ENCODE results near the gene TMEM258. TPM values are rescaled to one million over a fixed set of nuclear protein-coding genes. Genes with fewer than 3 reads are reported as not detected.

Gene TMEM258
- total and polyA plus RNA-seq, 4 donors, result 31.0 to 136 (median 98.7) TPM

DNA sequence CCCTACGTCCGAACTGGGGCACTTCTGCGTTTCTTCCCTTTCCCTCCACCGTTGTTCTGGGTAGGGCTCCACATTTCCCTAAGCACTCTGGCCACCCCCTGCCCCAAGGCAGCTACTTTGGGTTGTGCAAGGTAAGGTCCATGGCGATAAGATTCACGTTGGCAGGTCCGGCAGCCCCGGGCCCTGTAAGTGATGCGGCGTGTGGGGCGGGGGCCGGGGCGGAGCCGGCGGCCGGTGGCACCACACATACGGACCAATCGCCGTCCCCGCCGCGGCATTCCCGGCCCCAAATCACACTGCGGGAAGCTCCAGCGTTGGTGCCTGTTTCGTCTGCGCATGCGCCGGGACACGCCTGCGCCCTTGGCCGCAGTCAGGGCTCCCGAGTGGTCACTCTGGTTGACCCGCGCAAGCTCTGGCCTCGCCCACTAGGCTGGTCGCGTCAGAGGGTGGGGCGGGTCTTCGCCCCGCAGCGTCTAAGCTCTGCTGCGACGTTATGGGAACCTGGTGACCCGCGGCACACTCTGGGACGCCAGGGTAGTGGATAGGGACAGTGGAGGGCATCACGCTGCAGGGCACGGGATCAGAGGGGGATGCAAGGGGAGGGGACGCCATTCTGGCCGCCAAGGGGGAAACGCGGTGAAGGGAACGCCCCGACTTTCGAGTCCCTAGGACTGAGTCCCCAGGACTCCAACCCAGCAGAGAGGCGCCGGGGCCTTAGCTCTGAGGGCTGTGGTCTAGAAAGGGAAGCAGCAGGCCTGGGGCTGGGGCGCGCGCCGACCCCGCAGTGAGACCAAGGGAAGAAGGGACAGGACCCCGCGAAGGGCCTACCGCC, 22.8 kb upstream of the TMEM258 start (continued):
- TF ChIP-seq, protein P1, sequence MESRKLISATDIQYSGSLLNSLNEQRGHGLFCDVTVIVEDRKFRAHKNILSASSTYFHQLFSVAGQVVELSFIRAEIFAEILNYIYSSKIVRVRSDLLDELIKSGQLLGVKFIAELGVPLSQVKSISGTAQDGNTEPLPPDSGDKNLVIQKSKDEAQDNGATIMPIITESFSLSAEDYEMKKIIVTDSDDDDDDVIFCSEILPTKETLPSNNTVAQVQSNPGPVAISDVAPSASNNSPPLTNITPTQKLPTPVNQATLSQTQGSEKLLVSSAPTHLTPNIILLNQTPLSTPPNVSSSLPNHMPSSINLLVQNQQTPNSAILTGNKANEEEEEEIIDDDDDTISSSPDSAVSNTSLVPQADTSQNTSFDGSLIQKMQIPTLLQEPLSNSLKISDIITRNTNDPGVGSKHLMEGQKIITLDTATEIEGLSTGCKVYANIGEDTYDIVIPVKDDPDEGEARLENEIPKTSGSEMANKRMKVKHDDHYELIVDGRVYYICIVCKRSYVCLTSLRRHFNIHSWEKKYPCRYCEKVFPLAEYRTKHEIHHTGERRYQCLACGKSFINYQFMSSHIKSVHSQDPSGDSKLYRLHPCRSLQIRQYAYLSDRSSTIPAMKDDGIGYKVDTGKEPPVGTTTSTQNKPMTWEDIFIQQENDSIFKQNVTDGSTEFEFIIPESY (IDR thresholded peaks at IDR 0.05), result peak; percentile 27

DNA sequence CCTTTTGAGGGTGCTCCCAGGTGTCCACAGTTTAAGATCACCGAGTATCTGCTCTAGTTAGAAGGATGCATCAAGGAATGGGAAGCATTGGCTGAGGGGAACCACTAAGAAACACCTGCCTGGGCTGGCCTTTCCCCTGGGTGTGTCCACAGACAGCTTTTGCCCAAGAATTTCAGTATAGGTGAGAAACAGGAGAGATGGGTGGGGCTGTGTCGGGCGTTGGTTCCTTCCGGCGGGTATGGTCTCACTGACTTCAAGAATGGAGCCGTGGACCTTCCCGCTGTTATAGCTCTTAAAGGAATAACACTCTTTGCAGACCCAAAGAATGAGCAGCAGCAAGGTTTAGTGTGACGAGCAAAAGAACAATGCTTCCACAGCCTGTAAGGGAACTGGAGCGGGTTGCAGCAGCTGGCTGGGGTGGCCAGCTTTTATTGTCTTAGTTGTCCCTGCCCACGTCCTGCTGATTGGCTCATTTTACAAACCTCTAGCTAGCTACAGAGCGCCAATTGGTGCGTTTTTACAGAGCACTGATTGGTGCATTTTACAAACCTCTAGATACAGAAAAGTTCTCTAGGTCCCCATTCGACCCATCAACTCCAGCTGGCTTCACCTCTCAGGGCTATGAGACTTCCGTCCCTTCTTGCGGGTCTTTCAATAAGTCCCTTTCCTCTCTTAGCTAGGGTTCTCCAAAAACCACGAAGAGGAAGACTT, 22.0 kb upstream of the TMEM258 start:
- Histone ChIP-seq H3K9me3 (ENCODE audit: control insufficient read depth in 4 of 4, low read length in 3 of 4) (no peaks in the 10 kb centered on the region), H3K4me3 (ENCODE audit: low read depth in 1 of 3, low read length in 3 of 3) (peak overlapping the region; percentile 13 to 59 (median 48)), H3K9ac (ENCODE audit: low read depth in 1 of 2, low read length in 2 of 2) (no peak overlapping the region), H3K27ac (ENCODE audit: low read depth in 1 of 2, low read length in 2 of 2) (peak overlapping the region; percentile 86 to 88), H3K36me3 (ENCODE audit: control insufficient read depth in 4 of 4, insufficient read depth in 3 of 4, low read depth in 1 of 4, low read length in 3 of 4) (peaks cover 2 to 25% (median 9%) of the 10 kb centered on the region in 4 donors), H3K4me1 (ENCODE audit: control insufficient read depth in 4 of 4, insufficient read depth in 4 of 4, low read length in 3 of 4) (peaks cover 2 to 22% (median 9%) of the 10 kb centered on the region in 4 donors), H3K27me3 (ENCODE audit: control insufficient read depth in 4 of 4, insufficient read depth in 4 of 4, low read length in 3 of 4) (no peaks in the 10 kb centered on the region)
- WGBS, result 81% methylated on average over 16 of the region's 16 CpGs
- no peak for TF ChIP-seq SP1 (IDR thresholded peaks at IDR 0.05)
- no peak for TF ChIP-seq TAF1 (conservative IDR thresholded peaks at IDR 0.05)
- TF ChIP-seq JUND (IDR thresholded peaks at IDR 0.05), result no peak
- no peak for DNase-seq (ENCODE audit: low spot score)

DNA sequence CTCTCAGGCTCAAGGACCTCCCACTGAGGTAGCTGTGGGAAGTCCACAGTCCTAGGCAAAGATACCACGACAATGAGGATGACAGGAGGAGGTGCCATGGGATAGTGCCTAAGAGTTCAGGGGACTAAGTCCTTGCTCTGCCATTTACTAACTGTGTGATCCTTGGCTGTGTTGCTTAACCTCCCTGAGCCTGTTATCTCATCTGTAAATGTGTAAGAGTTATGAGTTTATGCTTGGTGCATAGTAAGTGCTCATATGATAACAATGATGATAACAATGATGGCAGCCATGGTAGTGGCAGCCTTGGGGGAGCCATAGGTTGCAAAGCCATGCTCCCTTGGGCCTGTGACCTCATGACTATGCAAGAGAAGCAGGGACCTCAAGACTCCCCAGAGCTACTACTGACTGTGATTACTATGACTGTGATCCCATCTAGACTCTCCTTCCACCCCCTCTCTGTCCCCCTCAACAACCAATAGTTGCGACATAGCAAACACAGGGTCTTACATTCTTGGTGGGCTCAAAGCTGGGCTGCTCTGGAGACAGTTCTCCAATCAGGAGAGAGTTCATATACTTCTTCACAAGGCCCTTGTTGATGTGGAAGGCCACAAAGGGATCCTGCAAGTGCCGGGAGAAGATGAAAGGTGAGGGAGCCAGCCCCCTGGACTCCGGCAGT, 20.5 kb upstream of the TMEM258 start:
- Histone ChIP-seq H3K9ac (ENCODE audit: low read depth in 1 of 2, low read length in 2 of 2) (no peak overlapping the region), H3K4me1 (ENCODE audit: control insufficient read depth in 4 of 4, insufficient read depth in 4 of 4, low read length in 3 of 4) (peaks cover 2 to 22% (median 9%) of the 10 kb centered on the region in 4 donors), H3K36me3 (ENCODE audit: control insufficient read depth in 4 of 4, insufficient read depth in 3 of 4, low read depth in 1 of 4, low read length in 3 of 4) (peaks cover 10 to 36% (median 14%) of the 10 kb centered on the region in 4 donors), H3K9me3 (ENCODE audit: control insufficient read depth in 4 of 4, low read length in 3 of 4) (no peaks in the 10 kb centered on the region), H3K27ac (ENCODE audit: low read depth in 1 of 2, low read length in 2 of 2) (no peak overlapping the region), H3K4me3 (ENCODE audit: low read depth in 1 of 3, low read length in 3 of 3) (no peak overlapping the region), H3K27me3 (ENCODE audit: control insufficient read depth in 4 of 4, insufficient read depth in 4 of 4, low read length in 3 of 4) (no peaks in the 10 kb centered on the region)
- WGBS, result 93% methylated on average over 4 of the region's 4 CpGs
- DNase-seq (ENCODE audit: low spot score), result no peak
- TF ChIP-seq TAF1 (conservative IDR thresholded peaks at IDR 0.05), result no peak

DNA sequence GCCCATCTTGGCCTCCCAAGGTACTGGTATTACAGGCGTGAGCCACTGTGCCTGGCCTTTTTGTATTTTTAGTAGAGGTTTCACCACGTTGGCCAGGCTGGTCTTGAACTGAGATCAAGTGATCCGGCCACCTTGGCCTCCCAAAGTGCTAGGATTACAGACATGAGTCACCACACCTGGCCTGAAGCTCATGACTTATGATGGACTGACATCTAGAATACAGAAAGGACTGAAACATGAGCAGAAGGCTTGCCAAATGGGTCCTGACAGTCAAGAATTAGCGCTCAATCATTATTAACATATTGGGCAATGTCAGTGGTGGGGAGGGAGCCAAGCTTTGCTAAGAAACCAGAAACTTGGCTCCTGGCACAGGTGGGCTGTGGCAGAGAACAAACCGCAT, 19.4 kb upstream of the TMEM258 start:
- no peaks in the 10 kb centered on the region for H3K9me3 ChIP-seq (ENCODE audit: control insufficient read depth in 4 of 4, low read length in 3 of 4)
- H3K4me1 ChIP-seq (ENCODE audit: control insufficient read depth in 4 of 4, insufficient read depth in 4 of 4, low read length in 3 of 4), result peaks cover 0 to 17% (median 7%) of the 10 kb centered on the region in 4 donors
- H3K27me3 ChIP-seq (ENCODE audit: control insufficient read depth in 4 of 4, insufficient read depth in 4 of 4, low read length in 3 of 4), result no peaks in the 10 kb centered on the region
- H3K9ac ChIP-seq (ENCODE audit: low read depth in 1 of 2, low read length in 2 of 2), result no peak overlapping the region
- peaks cover 10 to 40% (median 16%) of the 10 kb centered on the region in 4 donors for H3K36me3 ChIP-seq (ENCODE audit: control insufficient read depth in 4 of 4, insufficient read depth in 3 of 4, low read depth in 1 of 4, low read length in 3 of 4)
- H3K27ac ChIP-seq (ENCODE audit: low read depth in 1 of 2, low read length in 2 of 2), result no peak overlapping the region
- H3K4me3 ChIP-seq (ENCODE audit: low read depth in 1 of 3, low read length in 3 of 3), result no peak overlapping the region
- WGBS, result 85% methylated on average over 5 of the region's 5 CpGs
- no peak for DNase-seq (ENCODE audit: low spot score)
- TF ChIP-seq, protein P2, sequence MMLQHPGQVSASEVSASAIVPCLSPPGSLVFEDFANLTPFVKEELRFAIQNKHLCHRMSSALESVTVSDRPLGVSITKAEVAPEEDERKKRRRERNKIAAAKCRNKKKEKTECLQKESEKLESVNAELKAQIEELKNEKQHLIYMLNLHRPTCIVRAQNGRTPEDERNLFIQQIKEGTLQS (IDR thresholded peaks at IDR 0.05), result no peak
- TF ChIP-seq, protein P3, sequence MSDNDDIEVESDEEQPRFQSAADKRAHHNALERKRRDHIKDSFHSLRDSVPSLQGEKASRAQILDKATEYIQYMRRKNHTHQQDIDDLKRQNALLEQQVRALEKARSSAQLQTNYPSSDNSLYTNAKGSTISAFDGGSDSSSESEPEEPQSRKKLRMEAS (IDR thresholded peaks at IDR 0.05), result no peak
- TF ChIP-seq TAF1 (conservative IDR thresholded peaks at IDR 0.05), result no peak
- TF ChIP-seq RAD21 (IDR thresholded peaks at IDR 0.05), result no peak
- TF ChIP-seq EGR1 (IDR thresholded peaks at IDR 0.05; ENCODE audit: low read depth in 2 of 2), result no peak
- TF ChIP-seq JUND (IDR thresholded peaks at IDR 0.05), result no peak
- TF ChIP-seq, protein P1 (IDR thresholded peaks at IDR 0.05), result no peak
- TF ChIP-seq, protein P4, sequence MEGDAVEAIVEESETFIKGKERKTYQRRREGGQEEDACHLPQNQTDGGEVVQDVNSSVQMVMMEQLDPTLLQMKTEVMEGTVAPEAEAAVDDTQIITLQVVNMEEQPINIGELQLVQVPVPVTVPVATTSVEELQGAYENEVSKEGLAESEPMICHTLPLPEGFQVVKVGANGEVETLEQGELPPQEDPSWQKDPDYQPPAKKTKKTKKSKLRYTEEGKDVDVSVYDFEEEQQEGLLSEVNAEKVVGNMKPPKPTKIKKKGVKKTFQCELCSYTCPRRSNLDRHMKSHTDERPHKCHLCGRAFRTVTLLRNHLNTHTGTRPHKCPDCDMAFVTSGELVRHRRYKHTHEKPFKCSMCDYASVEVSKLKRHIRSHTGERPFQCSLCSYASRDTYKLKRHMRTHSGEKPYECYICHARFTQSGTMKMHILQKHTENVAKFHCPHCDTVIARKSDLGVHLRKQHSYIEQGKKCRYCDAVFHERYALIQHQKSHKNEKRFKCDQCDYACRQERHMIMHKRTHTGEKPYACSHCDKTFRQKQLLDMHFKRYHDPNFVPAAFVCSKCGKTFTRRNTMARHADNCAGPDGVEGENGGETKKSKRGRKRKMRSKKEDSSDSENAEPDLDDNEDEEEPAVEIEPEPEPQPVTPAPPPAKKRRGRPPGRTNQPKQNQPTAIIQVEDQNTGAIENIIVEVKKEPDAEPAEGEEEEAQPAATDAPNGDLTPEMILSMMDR (IDR thresholded peaks at IDR 0.05; ENCODE audit: low read depth, low read length, missing input control), result no peak
- TF ChIP-seq HNF4G (IDR thresholded peaks at IDR 0.05), result no peak
- no peak for TF ChIP-seq RXRA (IDR thresholded peaks at IDR 0.05)
- TF ChIP-seq GABPA (IDR thresholded peaks at IDR 0.05 in 1 of 2, conservative IDR thresholded peaks at IDR 0.05 in 1 of 2), result no peak
- TF ChIP-seq HNF4A (conservative IDR thresholded peaks at IDR 0.05), result no peak
- TF ChIP-seq YY1 (IDR thresholded peaks at IDR 0.05), result no peak
- no peak for TF ChIP-seq FOXA2 (IDR thresholded peaks at IDR 0.05)
